ENCODE results near the gene FNDC3B.

GRCh38 chr3:172101107-172101506, 61.7 kb downstream of the FNDC3B start:
- no peak for TF ChIP-seq EZH2phosphoT487 (IDR thresholded peaks at IDR 0.05; ENCODE audit: borderline replicate concordance)
- no peak for TF ChIP-seq CTCF (conservative IDR thresholded peaks at IDR 0.05; ENCODE audit: low read length)

Measured in Loucy (cell line).